B cell (primary cell): Measurements from ENCODE around the gene CDK18.

Source experiments
- CTCF ChIP-seq: fragments of 200-600 bp; IDR thresholded peaks from one replicate; pipeline ENCODE4 v1.8.0; 2022; ENCODE audit warnings: antibody characterized with exemption, mild to moderate bottlenecking
- EZH2 ChIP-seq: IDR thresholded peaks from 2 replicates; pipeline ENCODE4 v1.6.1; 2012; ENCODE audit warnings: borderline replicate concordance, low read depth, mild to moderate bottlenecking, moderate library complexity, low read length; ENCODE audit not compliant: insufficient read depth, poor library complexity, severe bottlenecking

- TF ChIP-seq CTCF (no peak), EZH2 (no peak)
Observed at GRCh38 chr1:205513774-205514173, 9.3 kb downstream of the CDK18 start.
